Measurements from ENCODE around the gene ELOB.

GRCh38 chr16:2756288-2757015 lies 20.6 kb downstream of the ELOB start:
- TF ChIP-seq CTCF (conservative IDR thresholded peaks at IDR 0.05 in 1 of 2, IDR thresholded peaks at IDR 0.05 in 1 of 2; ENCODE audit: low read depth in 1 of 2, low read length in 2 of 2) (no peak), EZH2 (IDR thresholded peaks at IDR 0.05; ENCODE audit: low read length, missing control alignments) (no peak)

Measured in fibroblast of lung (primary cell).